HEK293T (cell line): Measurements from ENCODE around the gene IL2RG.

Source experiments
- CTCF ChIA-PET: fragments of 350-600 bp; formaldehyde crosslinking; extraction: SDS; loops from one replicate; lab custom pipeline; 2021; ENCODE audit warnings: antibody characterized with exemption, inconsistent platforms; lab: Yijun Ruan, JAX
- POLR2A ChIA-PET: fragments of 350-600 bp; formaldehyde crosslinking; extraction: SDS; loops from one replicate; lab custom pipeline; 2020; ENCODE audit warnings: antibody characterized with exemption, inconsistent platforms; lab: Yijun Ruan, JAX
- DNase-seq: peaks from one replicate; pipeline ENCODE4 v3.0.0; 2012; ENCODE audit warnings: mixed read lengths; ENCODE audit errors: extremely low spot score
- ARNT ChIP-seq: fragments of 450-650 bp; IDR thresholded peaks from 2 replicates; pipeline ENCODE4 v1.6.1; 2017; ENCODE audit warnings: mild to moderate bottlenecking
- BHLHE40 ChIP-seq: fragments of 450-650 bp; IDR thresholded peaks from 2 replicates; pipeline ENCODE4 v1.6.1; 2016; ENCODE audit warnings: mild to moderate bottlenecking, moderate library complexity, borderline replicate concordance
- CTBP1 ChIP-seq: fragments of 450-650 bp; IDR thresholded peaks from 2 replicates; pipeline ENCODE4 v1.6.1; 2016; ENCODE audit warnings: borderline replicate concordance
- ELF4 ChIP-seq: fragments of 450-650 bp; IDR thresholded peaks from 2 replicates; pipeline ENCODE4 v1.6.1; 2017; ENCODE audit warnings: antibody characterized with exemption
- FOXA1 ChIP-seq: fragments of 450-650 bp; IDR thresholded peaks from 2 replicates; pipeline ENCODE4 v1.6.1; 2016; ENCODE audit warnings: mild to moderate bottlenecking
- FOXK2 ChIP-seq: fragments of 450-650 bp; IDR thresholded peaks from 2 replicates; pipeline ENCODE4 v1.6.1; 2016; ENCODE audit warnings: mild to moderate bottlenecking
- FOXM1 ChIP-seq: fragments of 450-650 bp; IDR thresholded peaks from 2 replicates; pipeline ENCODE4 v1.6.1; 2017; ENCODE audit warnings: mild to moderate bottlenecking, borderline replicate concordance
- HDGF ChIP-seq: fragments of 450-650 bp; IDR thresholded peaks from 2 replicates; pipeline ENCODE4 v1.6.1; 2017; ENCODE audit warnings: antibody characterized with exemption, borderline replicate concordance
- L3MBTL2 ChIP-seq: fragments of 450-650 bp; conservative IDR thresholded peaks from 2 replicates; pipeline ENCODE4 v1.6.1; 2016; ENCODE audit warnings: mild to moderate bottlenecking
- LEF1 ChIP-seq: fragments of 450-650 bp; IDR thresholded peaks from 2 replicates; pipeline ENCODE4 v1.6.1; 2017; ENCODE audit warnings: mild to moderate bottlenecking, borderline replicate concordance
- NFRKB ChIP-seq: fragments of 450-650 bp; IDR thresholded peaks from 2 replicates; pipeline ENCODE4 v1.6.1; 2016; ENCODE audit warnings: mild to moderate bottlenecking, moderate library complexity
- SP1 ChIP-seq: fragments of 450-650 bp; IDR thresholded peaks from 2 replicates; pipeline ENCODE4 v1.6.1; 2017
- SUZ12 ChIP-seq: fragments of 450-650 bp; IDR thresholded peaks from 2 replicates; pipeline ENCODE4 v1.6.1; 2016; ENCODE audit warnings: mild to moderate bottlenecking
- TARDBP ChIP-seq: fragments of 450-650 bp; IDR thresholded peaks from 2 replicates; pipeline ENCODE4 v1.6.1; 2016
- ZNF384 ChIP-seq: fragments of 450-650 bp; IDR thresholded peaks from 2 replicates; pipeline ENCODE4 v1.6.1; 2016
- TF ChIP-seq, protein P1 (sequence below): fragments of 450-650 bp; IDR thresholded peaks from 2 replicates; pipeline ENCODE4 v1.6.1; 2016

Gene IL2RG

DNA sequence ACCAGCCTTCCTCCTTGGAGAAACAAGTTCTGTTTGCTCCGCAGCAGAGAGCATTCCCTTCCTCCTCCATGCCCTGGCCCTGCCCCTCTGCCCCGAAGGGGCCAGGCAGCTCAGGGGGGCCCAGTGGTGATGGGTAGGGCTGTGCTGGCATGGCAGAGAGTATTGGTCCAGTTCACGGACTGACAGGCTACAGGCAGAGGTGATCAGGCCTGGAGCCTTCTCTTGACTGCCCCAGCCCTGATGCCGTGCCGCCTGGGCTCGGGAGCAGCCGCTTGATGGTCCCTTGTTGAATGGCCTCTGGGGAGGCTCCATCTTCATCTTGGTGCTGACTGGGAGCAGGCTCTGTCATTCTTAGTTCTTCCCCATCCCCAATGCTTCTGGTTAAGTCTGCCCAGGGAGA lies 42.8 kb upstream of the IL2RG start:
- ChIA-PET POLR2A (no interaction called here), CTCF (no interaction called here)
- no peak for DNase-seq
- TF ChIP-seq NFRKB (no peak), FOXK2 (no peak), TARDBP (no peak), ARNT (no peak), HDGF (no peak), BHLHE40 (no peak), ELF4 (no peak), CTBP1 (no peak), SUZ12 (no peak), FOXM1 (no peak), ZNF384 (no peak), L3MBTL2 (no peak), LEF1 (no peak), FOXA1 (no peak), SP1 (no peak)
- TF ChIP-seq, protein P1, sequence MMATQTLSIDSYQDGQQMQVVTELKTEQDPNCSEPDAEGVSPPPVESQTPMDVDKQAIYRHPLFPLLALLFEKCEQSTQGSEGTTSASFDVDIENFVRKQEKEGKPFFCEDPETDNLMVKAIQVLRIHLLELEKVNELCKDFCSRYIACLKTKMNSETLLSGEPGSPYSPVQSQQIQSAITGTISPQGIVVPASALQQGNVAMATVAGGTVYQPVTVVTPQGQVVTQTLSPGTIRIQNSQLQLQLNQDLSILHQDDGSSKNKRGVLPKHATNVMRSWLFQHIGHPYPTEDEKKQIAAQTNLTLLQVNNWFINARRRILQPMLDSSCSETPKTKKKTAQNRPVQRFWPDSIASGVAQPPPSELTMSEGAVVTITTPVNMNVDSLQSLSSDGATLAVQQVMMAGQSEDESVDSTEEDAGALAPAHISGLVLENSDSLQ: no peak

DNA sequence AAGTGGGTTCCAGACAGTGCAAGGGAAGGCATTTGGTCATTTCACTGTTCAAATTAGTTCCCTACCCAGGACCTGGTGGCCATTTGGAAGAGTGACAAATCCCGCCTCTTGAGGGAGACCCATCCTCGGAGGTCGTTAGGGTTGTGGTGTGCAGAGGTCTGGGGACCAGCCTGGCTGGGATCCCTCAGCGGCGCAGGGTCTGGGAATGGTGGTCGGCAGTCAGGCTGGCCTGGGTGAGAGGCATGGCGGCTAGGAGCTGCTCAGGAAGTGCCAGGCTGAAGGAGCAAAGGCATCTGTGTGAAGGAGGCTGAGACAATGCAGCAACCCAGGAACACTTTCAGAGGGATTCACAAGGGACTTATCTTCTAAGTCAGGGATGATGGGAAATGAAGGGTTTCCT lies 40.0 kb upstream of the IL2RG start:
- ChIA-PET POLR2A (no interaction called here), CTCF (no interaction called here)
- no peak for DNase-seq
- TF ChIP-seq TARDBP: no peak
- no peak for TF ChIP-seq L3MBTL2
- TF ChIP-seq NFRKB: no peak
- TF ChIP-seq FOXM1: no peak
- TF ChIP-seq ELF4: no peak
- no peak for TF ChIP-seq BHLHE40
- TF ChIP-seq, protein P1: no peak
- TF ChIP-seq SUZ12: no peak
- TF ChIP-seq SP1: no peak
- TF ChIP-seq FOXA1: no peak
- TF ChIP-seq ARNT: no peak
- no peak for TF ChIP-seq CTBP1
- no peak for TF ChIP-seq FOXK2
- TF ChIP-seq LEF1: no peak
- no peak for TF ChIP-seq ZNF384
- TF ChIP-seq HDGF: no peak

DNA sequence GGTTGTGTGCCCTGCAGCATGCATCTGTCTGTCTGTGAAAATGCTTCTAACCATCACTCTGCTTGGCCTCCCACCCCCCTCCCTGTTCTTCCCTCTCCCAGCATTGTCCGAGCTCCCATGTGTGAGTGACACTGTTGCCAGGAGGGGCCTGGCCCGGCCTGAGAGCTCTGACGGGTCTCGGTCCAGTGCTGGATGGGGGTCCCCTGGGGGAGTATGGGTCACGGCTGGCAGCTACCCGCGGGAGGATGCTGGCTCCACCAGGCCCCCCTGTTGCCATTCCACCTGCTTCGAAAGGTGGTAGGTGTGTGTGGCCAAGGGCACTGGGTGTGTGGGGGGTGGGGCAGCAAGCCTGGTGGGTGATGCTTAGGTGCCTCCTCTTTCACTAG lies 36.9 kb upstream of the IL2RG start:
- no peak for TF ChIP-seq ARNT
- no peak for TF ChIP-seq FOXM1
- no peak for TF ChIP-seq TARDBP
- no peak for TF ChIP-seq NFRKB
- TF ChIP-seq, protein P1: no peak
- no peak for TF ChIP-seq SP1
- no peak for TF ChIP-seq ZNF384
- TF ChIP-seq FOXA1: no peak
- TF ChIP-seq HDGF: no peak
- CTCF ChIA-PET: interaction anchor here (0.7 kb wide), 1 partner anchor 68 kb away, joined by 3 read pairs; no protein-coding TSS in a partner anchor
- DNase-seq: no peak
- POLR2A ChIA-PET: no interaction called here

DNA sequence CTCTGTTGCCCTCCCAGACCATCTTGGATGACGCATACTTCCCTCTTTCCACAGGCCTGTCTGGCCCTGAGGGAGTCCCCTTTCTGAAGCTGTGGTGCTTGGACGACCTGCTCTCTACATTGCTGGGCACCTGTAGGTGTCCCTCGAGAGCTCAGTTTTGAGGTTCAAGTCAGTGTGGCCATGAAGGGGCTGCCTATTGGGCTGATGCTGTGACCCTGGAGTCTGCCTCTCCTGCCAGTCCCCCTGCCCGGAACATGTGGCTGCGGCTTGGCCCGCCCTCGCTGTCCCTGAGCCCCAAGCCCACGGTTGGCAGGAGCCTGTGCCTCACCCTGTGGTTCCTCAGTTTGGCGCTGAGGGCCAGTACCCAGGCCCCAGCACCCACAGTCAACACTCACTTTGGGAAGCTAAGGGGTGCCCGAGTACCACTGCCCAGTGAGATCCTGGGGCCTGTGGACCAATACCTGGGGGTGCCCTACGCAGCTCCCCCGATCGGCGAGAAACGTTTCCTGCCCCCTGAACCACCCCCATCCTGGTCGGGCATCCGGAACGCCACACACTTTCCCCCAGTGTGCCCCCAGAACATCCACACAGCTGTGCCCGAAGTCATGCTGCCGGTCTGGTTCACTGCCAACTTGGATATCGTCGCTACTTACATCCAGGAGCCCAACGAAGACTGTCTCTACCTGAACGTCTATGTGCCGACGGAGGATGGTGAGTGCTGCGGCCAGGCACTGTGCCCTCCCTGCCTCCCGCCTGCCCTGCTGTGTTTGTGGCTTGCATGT lies 36.3 kb upstream of the IL2RG start:
- no peak for DNase-seq
- ChIA-PET CTCF (interaction anchor here (0.6 to 0.7 kb wide), 2 partner anchors 33 to 68 kb away, joined by 3 to 5 read pairs; no protein-coding TSS in a partner anchor), POLR2A (no interaction called here)
- TF ChIP-seq LEF1 (no peak), CTBP1 (no peak), NFRKB (no peak), FOXA1 (no peak), SP1 (no peak)

DNA sequence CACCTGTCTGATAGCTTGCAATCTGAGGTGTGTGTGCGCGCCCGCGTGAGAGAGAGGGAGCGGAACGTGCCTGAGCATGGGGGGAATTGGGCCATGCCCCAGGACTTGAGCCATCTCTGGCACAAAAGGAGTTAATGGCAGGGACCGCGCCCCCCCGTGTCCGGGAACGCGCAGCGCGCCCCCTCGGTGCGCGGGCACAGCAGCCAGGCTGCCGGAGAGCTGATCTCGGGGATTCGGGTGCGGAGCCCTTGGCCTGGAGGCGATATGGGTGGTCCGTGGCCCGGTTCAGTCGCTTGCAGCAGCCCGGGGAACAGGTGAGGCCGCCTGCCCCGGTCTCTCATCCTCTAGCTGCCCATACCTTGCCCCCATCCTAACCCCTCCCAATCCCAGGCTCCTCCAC lies 33.3 kb upstream of the IL2RG start, which contains the start of gene NLGN3:
TSS of gene NLGN3 (plus strand) at position 191 of the 400 bp plus-strand sequence. CDS start 2,909 bp downstream, outside the sequence.
- ChIA-PET POLR2A (no interaction called here), CTCF (no interaction called here)
- TF ChIP-seq FOXK2: no peak
- TF ChIP-seq SP1: no peak
- no peak for TF ChIP-seq FOXA1
- TF ChIP-seq HDGF: no peak
- TF ChIP-seq LEF1: no peak
- no peak for TF ChIP-seq L3MBTL2
- no peak for TF ChIP-seq TARDBP
- no peak for TF ChIP-seq NFRKB
- no peak for TF ChIP-seq ZNF384
- no peak for TF ChIP-seq BHLHE40
- TF ChIP-seq, protein P1: no peak
- no peak for DNase-seq

DNA sequence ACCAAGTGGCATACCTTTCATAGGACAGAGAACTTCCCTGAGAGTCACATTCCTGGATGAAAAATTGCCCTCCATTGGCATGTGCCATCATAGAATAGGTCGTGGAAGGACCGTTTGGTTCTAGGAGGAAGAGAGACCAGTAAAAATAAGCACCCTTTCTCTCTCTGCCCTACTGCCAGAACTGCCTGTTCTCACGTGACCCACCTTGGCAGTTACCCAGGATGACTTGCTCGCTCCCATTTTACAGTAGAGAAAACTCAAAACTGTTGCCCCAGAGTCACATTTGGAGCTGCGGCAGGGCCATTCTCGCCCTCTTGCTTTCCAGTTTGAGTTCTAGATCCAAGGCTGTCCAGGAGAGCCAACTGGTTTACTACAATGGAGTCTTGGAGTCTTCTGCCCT lies 32.1 kb upstream of the IL2RG start:
- CTCF ChIA-PET: no interaction called here
- DNase-seq: no peak
- TF ChIP-seq TARDBP (no peak), FOXM1 (no peak), FOXK2 (no peak), FOXA1 (no peak)
- POLR2A ChIA-PET: no interaction called here
